ENCODE measurements around the gene NANS. TPM values are rescaled to one million over a fixed set of nuclear protein-coding genes. Genes with fewer than 3 reads are reported as not detected.

Gene NANS
- total RNA-seq, 1 experiment from 2014 or later, result 40.4 TPM

DNA sequence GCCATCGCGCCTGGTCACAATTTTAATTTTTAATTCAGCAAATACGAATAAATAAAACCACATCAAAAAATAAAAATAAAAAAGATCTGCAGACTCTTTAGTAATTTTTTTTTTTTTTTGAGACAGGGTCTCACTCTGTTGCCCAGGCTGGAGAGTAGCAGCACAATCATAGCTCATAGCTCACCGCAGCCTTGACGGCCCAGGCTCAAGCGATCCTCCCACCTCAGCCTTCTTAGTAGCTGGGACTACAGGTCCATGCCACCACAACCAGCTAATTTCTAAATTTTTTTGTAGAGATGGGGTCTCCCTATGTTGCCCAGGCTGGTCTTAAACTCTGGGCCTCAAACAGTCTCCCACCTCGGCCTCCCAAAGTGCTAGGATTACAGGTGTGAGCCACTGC lies 14.2 kb downstream of the NANS start:
- H4K20me1 ChIP-seq (ENCODE audit: control insufficient read depth, insufficient read depth, insufficient read length), result no peaks in the 10 kb centered on the region
- 100% methylated on average over 1 of the region's 7 CpGs for WGBS (ENCODE audit: extremely low coverage, insufficient read length, low lambda C conversion rate)
- H4K5ac ChIP-seq (ENCODE audit: insufficient read length, low read depth, low read length), result no peak overlapping the region
- Mint-ChIP-seq H3K4me1 (peaks cover 10 to 12% of the 10 kb centered on the region in 2 experiments), H3K9me3 (no peaks in the 10 kb centered on the region), H3K36me3 (ENCODE audit: insufficient read depth in 1 of 3, low read depth in 3 of 3) (peaks cover 3 to 4% (median 4%) of the 10 kb centered on the region in 3 experiments), H3K4me3 (no peak overlapping the region), H3K27ac (no peak overlapping the region), H3K27me3 (ENCODE audit: low read depth) (no peaks in the 10 kb centered on the region)
- H3T11ph ChIP-seq (ENCODE audit: low read length), result no peak overlapping the region
- no peaks in the 10 kb centered on the region; the same call in 1 of the 2 replicates for H3K4me1 ChIP-seq (ENCODE audit: insufficient read depth, low read length)
- no peaks in the 10 kb centered on the region for H3K27me3 ChIP-seq (ENCODE audit: insufficient read depth, low read length)
- no peak overlapping the region for H2BK20ac ChIP-seq (ENCODE audit: low read depth, low read length, poor library complexity, severe bottlenecking)
- H3K4ac ChIP-seq (ENCODE audit: low read depth, low read length), result no peak overlapping the region
- H3K79me2 ChIP-seq (ENCODE audit: insufficient read depth, low read length), result no peaks in the 10 kb centered on the region
- no peak overlapping the region for H4K8ac ChIP-seq (replicated peaks; ENCODE audit: insufficient read length, low read depth, low read length)
- TF ChIP-seq, protein P1, sequence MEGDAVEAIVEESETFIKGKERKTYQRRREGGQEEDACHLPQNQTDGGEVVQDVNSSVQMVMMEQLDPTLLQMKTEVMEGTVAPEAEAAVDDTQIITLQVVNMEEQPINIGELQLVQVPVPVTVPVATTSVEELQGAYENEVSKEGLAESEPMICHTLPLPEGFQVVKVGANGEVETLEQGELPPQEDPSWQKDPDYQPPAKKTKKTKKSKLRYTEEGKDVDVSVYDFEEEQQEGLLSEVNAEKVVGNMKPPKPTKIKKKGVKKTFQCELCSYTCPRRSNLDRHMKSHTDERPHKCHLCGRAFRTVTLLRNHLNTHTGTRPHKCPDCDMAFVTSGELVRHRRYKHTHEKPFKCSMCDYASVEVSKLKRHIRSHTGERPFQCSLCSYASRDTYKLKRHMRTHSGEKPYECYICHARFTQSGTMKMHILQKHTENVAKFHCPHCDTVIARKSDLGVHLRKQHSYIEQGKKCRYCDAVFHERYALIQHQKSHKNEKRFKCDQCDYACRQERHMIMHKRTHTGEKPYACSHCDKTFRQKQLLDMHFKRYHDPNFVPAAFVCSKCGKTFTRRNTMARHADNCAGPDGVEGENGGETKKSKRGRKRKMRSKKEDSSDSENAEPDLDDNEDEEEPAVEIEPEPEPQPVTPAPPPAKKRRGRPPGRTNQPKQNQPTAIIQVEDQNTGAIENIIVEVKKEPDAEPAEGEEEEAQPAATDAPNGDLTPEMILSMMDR (conservative IDR thresholded peaks at IDR 0.05), result no peak
- no peaks in the 10 kb centered on the region for H3K79me1 ChIP-seq (ENCODE audit: insufficient read depth, low read depth, low read length, poor library complexity, severe bottlenecking)
- no peaks in the 10 kb centered on the region for H3K23me2 ChIP-seq (ENCODE audit: insufficient read length, low read depth, low read length, poor library complexity, severe bottlenecking)
- no peak overlapping the region for H2BK5ac ChIP-seq (ENCODE audit: insufficient read length, low read length)
- no peak overlapping the region for H3K56ac ChIP-seq (ENCODE audit: insufficient read length, low read depth, low read length)
- no peak overlapping the region for H2AK5ac ChIP-seq (ENCODE audit: insufficient read length, low read length)
- H3K9me3 ChIP-seq (ENCODE audit: control insufficient read depth, low read depth, low read length), result no peaks in the 10 kb centered on the region
- no peak overlapping the region for H3K14ac ChIP-seq (ENCODE audit: insufficient read depth, low read length)
- no peak overlapping the region for H2BK120ac ChIP-seq (ENCODE audit: low read depth, low read length, poor library complexity, severe bottlenecking)
- H3K27ac ChIP-seq (ENCODE audit: insufficient read length, low read depth, low read length), result no peak overlapping the region
- H3K18ac ChIP-seq (ENCODE audit: insufficient read length, low read depth, low read length), result no peak overlapping the region
- H3K9ac ChIP-seq (ENCODE audit: extremely low read depth, insufficient read length, low read length), result no peak overlapping the region
- H2AFZ ChIP-seq (ENCODE audit: low read length), result no peak overlapping the region
- H2BK12ac ChIP-seq (ENCODE audit: insufficient read length, low read depth, low read length), result no peak overlapping the region
- DNase-seq, result no peak
- no peak overlapping the region for H4K91ac ChIP-seq (ENCODE audit: insufficient read length, low read depth, low read length)
- H3K4me2 ChIP-seq (ENCODE audit: insufficient read depth, insufficient read length, low read length), result no peak overlapping the region
- H2BK15ac ChIP-seq (ENCODE audit: low read depth, low read length), result no peak overlapping the region
- no peak overlapping the region for H3K23ac ChIP-seq (ENCODE audit: insufficient read length, low read depth, low read length)
